Thyroid gland (tissue), 4 donors: ENCODE data around the gene ABCA4. TPM values are rescaled to one million over a fixed set of nuclear protein-coding genes. Genes with fewer than 3 reads are reported as not detected.
"Not testable (repeated sequence)": the region's sequence is repeated elsewhere in the genome, so short reads cannot be mapped to it uniquely, and the experiment has no call there.

Source experiments
- DNase-seq, 2 donors: peaks; one replicate each; pipeline ENCODE4 v3.0.0-alpha.2; 2019
- H3K27ac ChIP-seq, 3 donors: fragments of 200-600 bp; sonication (generic); 1 replicate in 2 of 3; 2 replicates in 1 of 3; pipeline ENCODE4 v1.5.1; 2016 to 2019; ENCODE audit warnings: mild to moderate bottlenecking in 1 of 3, moderate library complexity in 1 of 3
- H3K27me3 ChIP-seq: fragments of 200-600 bp; sonication (generic); one replicate; pipeline ENCODE4 v1.5.1; 2019
- H3K36me3 ChIP-seq, 2 donors: fragments of 200-600 bp; sonication (generic); one replicate each; pipeline ENCODE4 v1.5.1; 2016 to 2019
- H3K4me1 ChIP-seq, 2 donors: fragments of 200-600 bp; sonication (generic); one replicate each; pipeline ENCODE4 v1.5.1; 2017 to 2019
- H3K4me3 ChIP-seq, 3 donors: fragments of 200-600 bp; sonication (generic); replicated peaks in 1 of 3; 1 replicate in 2 of 3; 2 replicates in 1 of 3; pipeline ENCODE4 v1.5.1; 2016; ENCODE audit warnings: mild to moderate bottlenecking in 1 of 3
- H3K9me3 ChIP-seq: fragments of 200-600 bp; sonication (generic); one replicate; pipeline ENCODE4 v1.5.1; 2017
- CTCF ChIP-seq, 6 experiments: fragments of 200-600 bp in 3 of 6; fragments of 450-650 bp in 3 of 6; sonication (generic) in 3 of 6; IDR thresholded peaks; one replicate each; pipeline ENCODE4 v1.5.1; 2016 to 2019; ENCODE audit warnings: antibody characterized with exemption in 6 of 6, mild to moderate bottlenecking in 2 of 6, inconsistent platforms in 1 of 6, moderate library complexity in 1 of 6
- POLR2A ChIP-seq, 2 donors: fragments of 450-650 bp; IDR thresholded peaks; one replicate each; pipeline ENCODE4 v1.6.1; 2017; ENCODE audit warnings: antibody characterized with exemption in 2 of 2, mild to moderate bottlenecking in 2 of 2, moderate library complexity in 1 of 2
- WGBS, 2 donors: methylation state at CpG; one replicate each; pipeline ENCODE4 v1.1.5; 2017; 5-methylcytosine and 5-hydroxymethylcytosine counted together
- intact Hi-C: fragments of 100-400 bp; cut with DNase I; formaldehyde crosslinking; loops from one replicate; pipeline ENCODE4 v1.15.1; 2023
- total RNA-seq, 4 donors: library from RNA; depleted of rRNA; stranded (reverse); fragments of >200 nt; gene quantifications; one replicate each; pipeline ENCODE4 v1.2.3, GENCODE V29; 2016

The ABCA4 gene
- total RNA-seq, 4 donors from 2014 or later, result 0.44 to 1.0 (median 0.82) TPM

GRCh38 chr1:93960641-93961147 lies 160.3 kb downstream of the ABCA4 start:
- Histone ChIP-seq H3K27me3 (no peaks in the 10 kb centered on the region), H3K4me1 (peaks cover 6 to 9% of the 10 kb centered on the region in 2 donors), H3K27ac (peak overlapping the region in 1 of 3 donors; percentile 9), H3K4me3 (no peak overlapping the region), H3K36me3 (no peaks in the 10 kb centered on the region), H3K9me3 (no peaks in the 10 kb centered on the region)
- DNase-seq, result peak; percentile 29 to 37
- TF ChIP-seq POLR2A (IDR thresholded peaks at IDR 0.05) (no peak), CTCF (IDR thresholded peaks at IDR 0.05) (no peak)
- intact Hi-C loops, result no loop called here
- 22 to 26% methylated on average over 3 of the region's 3 CpGs for WGBS, 2 donors

GRCh38 chr1:93959413-93959812 lies 161.5 kb downstream of the ABCA4 start:
- intact Hi-C loops, result no loop called here
- Histone ChIP-seq H3K27ac (no peak overlapping the region), H3K9me3 (no peaks in the 10 kb centered on the region), H3K4me1 (peaks cover 6 to 9% of the 10 kb centered on the region in 2 donors), H3K36me3 (no peaks in the 10 kb centered on the region), H3K4me3 (no peak overlapping the region), H3K27me3 (no peaks in the 10 kb centered on the region)
- no peak for TF ChIP-seq POLR2A (IDR thresholded peaks at IDR 0.05)
- no peak for TF ChIP-seq CTCF (IDR thresholded peaks at IDR 0.05)
- 72 to 94% methylated on average over 5 of the region's 5 CpGs for WGBS, 2 donors
- no peak for DNase-seq

- intact Hi-C loops, result no loop called here
- H3K4me1 ChIP-seq, result peaks cover 6 to 9% of the 10 kb centered on the region in 2 donors
- no peak for DNase-seq
- WGBS, 2 donors, result 71 to 77% methylated on average over 1 of the region's 1 CpG
- no peaks in the 10 kb centered on the region for H3K36me3 ChIP-seq
- H3K9me3 ChIP-seq, result no peaks in the 10 kb centered on the region
- H3K27me3 ChIP-seq, result no peaks in the 10 kb centered on the region
- H3K27ac ChIP-seq, result no peak overlapping the region
- H3K4me3 ChIP-seq, result no peak overlapping the region
- TF ChIP-seq CTCF (IDR thresholded peaks at IDR 0.05), result no peak
- no peak for TF ChIP-seq POLR2A (IDR thresholded peaks at IDR 0.05)
Observed at GRCh38 chr1:93958726-93959100, 162.2 kb downstream of the ABCA4 start.

GRCh38 chr1:93958032-93958725 lies 162.8 kb downstream of the ABCA4 start:
- Histone ChIP-seq H3K9me3 (no peaks in the 10 kb centered on the region), H3K4me1 (peaks cover 6 to 9% of the 10 kb centered on the region in 2 donors), H3K4me3 (no peak overlapping the region), H3K27me3 (no peaks in the 10 kb centered on the region), H3K36me3 (no peaks in the 10 kb centered on the region), H3K27ac (no peak overlapping the region)
- DNase-seq, result no peak
- intact Hi-C loops, result no loop called here
- TF ChIP-seq CTCF (IDR thresholded peaks at IDR 0.05) (no peak), POLR2A (IDR thresholded peaks at IDR 0.05) (no peak)
- 77 to 90% methylated on average over 1 of the region's 1 CpG for WGBS, 2 donors

- WGBS, 2 donors, result 63 to 76% methylated on average over 1 of the region's 1 CpG
Observed at GRCh38 chr1:93955765-93956164, 165.2 kb downstream of the ABCA4 start.

GRCh38 chr1:93947002-93947686 lies 173.8 kb downstream of the ABCA4 start:
- intact Hi-C loops, H3K9me3 ChIP-seq: not testable (repeated sequence)
- 86 to 88% methylated on average over 2 of the region's 2 CpGs for WGBS, 2 donors

More at GRCh38 chr1:93955765-93956164, 165.2 kb downstream of the ABCA4 start:
- DNase-seq, result no peak
- H3K4me1 ChIP-seq, result peaks cover 0 to 6% of the 10 kb centered on the region in 2 donors
- intact Hi-C loops, result no loop called here
- no peaks in the 10 kb centered on the region for H3K27me3 ChIP-seq
- no peaks in the 10 kb centered on the region for H3K36me3 ChIP-seq
- no peaks in the 10 kb centered on the region for H3K9me3 ChIP-seq
- H3K4me3 ChIP-seq, result no peak overlapping the region
- no peak overlapping the region for H3K27ac ChIP-seq
- TF ChIP-seq POLR2A (IDR thresholded peaks at IDR 0.05) (no peak), CTCF (IDR thresholded peaks at IDR 0.05) (no peak)

More at GRCh38 chr1:93947002-93947686, 173.8 kb downstream of the ABCA4 start:
- not testable (repeated sequence) for H3K27ac ChIP-seq, H3K27me3 ChIP-seq, H3K36me3 ChIP-seq, DNase-seq, H3K4me3 ChIP-seq, H3K4me1 ChIP-seq
